SK-MEL-5 (cell line): ENCODE data around the gene RIPK4. TPM values are rescaled to one million over a fixed set of nuclear protein-coding genes. Genes with fewer than 3 reads are reported as not detected.

Source experiments
- DNase-seq: peaks from one replicate; pipeline ENCODE4 v3.0.0-alpha.2; 2016; ENCODE audit warnings: low read depth, low spot score
- in situ Hi-C: cut with HindIII; loops from 2 replicates; pipeline ENCODE4 v1.10.0; 2016; ENCODE audit warnings: low sequenced_read_pairs, high pct_unique_total_duplicates, low pct_unique_long_range_greater_than_20kb
- total RNA-seq: library from RNA; depleted of rRNA; stranded (reverse); fragments of >200 nt; shearing (Covaris generic); gene quantifications from 2 replicates; pipeline ENCODE4 v1.2.3, GENCODE V29; 2014

Gene RIPK4
- total RNA-seq, 1 experiment from 2014 or later, result 22.8 TPM

GRCh38 chr21:41750051-41750450, 16.8 kb downstream of the RIPK4 start:
- no peak for DNase-seq
- in situ Hi-C loops, result loop anchor here (25.0 kb wide), 1 partner anchor 138 kb away; no protein-coding TSS in a partner anchor

GRCh38 chr21:41749286-41749685, 17.6 kb downstream of the RIPK4 start:
- in situ Hi-C loops, result no loop called here
- DNase-seq, result no peak

GRCh38 chr21:41747943-41748738, 18.7 kb downstream of the RIPK4 start:
- in situ Hi-C loops, result no loop called here
- DNase-seq, result no peak

- in situ Hi-C loops, result no loop called here
- no peak for DNase-seq
Observed at GRCh38 chr21:41746744-41747006, 20.2 kb downstream of the RIPK4 start.

GRCh38 chr21:41745971-41746743, 20.7 kb downstream of the RIPK4 start:
- no peak for DNase-seq
- in situ Hi-C loops, result no loop called here

- in situ Hi-C loops, result no loop called here
- no peak for DNase-seq
Observed at GRCh38 chr21:41745026-41745820, 21.6 kb downstream of the RIPK4 start.

GRCh38 chr21:41744028-41744930, 22.6 kb downstream of the RIPK4 start:
- in situ Hi-C loops, result no loop called here

GRCh38 chr21:41743321-41744027, 23.4 kb downstream of the RIPK4 start:
- in situ Hi-C loops, result no loop called here
- DNase-seq, result no peak

More at GRCh38 chr21:41744028-41744930, 22.6 kb downstream of the RIPK4 start:
- no peak for DNase-seq

GRCh38 chr21:41742073-41742875, 24.6 kb downstream of the RIPK4 start:
- in situ Hi-C loops, result no loop called here

GRCh38 chr21:41741253-41742072, 25.4 kb downstream of the RIPK4 start:
- in situ Hi-C loops, result no loop called here
- DNase-seq, result no peak

More at GRCh38 chr21:41742073-41742875, 24.6 kb downstream of the RIPK4 start:
- DNase-seq, result no peak

- DNase-seq, result no peak
- in situ Hi-C loops, result no loop called here
Observed at GRCh38 chr21:41740604-41741252, 26.1 kb downstream of the RIPK4 start.

GRCh38 chr21:41739936-41740335, 26.9 kb downstream of the RIPK4 start:
- DNase-seq, result no peak
- in situ Hi-C loops, result no loop called here

GRCh38 chr21:41739011-41739410, 27.8 kb downstream of the RIPK4 start:
- no peak for DNase-seq
- in situ Hi-C loops, result no loop called here

GRCh38 chr21:41737651-41738324, 29.1 kb downstream of the RIPK4 start:
- in situ Hi-C loops, result no loop called here
- no peak for DNase-seq
